LNCAP (cell line): ENCODE results near the gene ANKH.

Experiments used
- TF ChIP-seq, protein P1 (sequence below): fragments of 450-650 bp; IDR thresholded peaks from 2 replicates; pipeline ENCODE4 v1.5.1; 2017; ENCODE audit warnings: mild to moderate bottlenecking

The ANKH gene

DNA sequence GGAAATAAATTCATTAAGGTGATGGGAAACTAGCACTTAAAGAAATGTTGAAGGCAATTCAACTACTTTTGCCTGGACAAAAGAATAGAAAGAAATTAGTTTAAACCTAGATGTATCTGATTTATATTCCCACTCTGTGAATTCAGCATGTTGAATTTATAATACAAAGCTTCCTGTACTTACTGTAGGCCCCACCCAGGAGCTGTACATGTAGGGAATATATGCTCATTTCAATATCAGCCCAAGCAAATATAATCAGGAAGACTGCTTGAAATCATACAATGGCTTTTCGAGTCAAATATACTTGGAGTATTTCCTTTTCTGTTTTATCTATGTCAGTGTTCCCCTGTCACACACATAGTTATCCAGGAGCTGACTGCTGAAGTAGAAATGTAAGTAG is 105.0 kb downstream of the ANKH start:
- TF ChIP-seq, protein P1, sequence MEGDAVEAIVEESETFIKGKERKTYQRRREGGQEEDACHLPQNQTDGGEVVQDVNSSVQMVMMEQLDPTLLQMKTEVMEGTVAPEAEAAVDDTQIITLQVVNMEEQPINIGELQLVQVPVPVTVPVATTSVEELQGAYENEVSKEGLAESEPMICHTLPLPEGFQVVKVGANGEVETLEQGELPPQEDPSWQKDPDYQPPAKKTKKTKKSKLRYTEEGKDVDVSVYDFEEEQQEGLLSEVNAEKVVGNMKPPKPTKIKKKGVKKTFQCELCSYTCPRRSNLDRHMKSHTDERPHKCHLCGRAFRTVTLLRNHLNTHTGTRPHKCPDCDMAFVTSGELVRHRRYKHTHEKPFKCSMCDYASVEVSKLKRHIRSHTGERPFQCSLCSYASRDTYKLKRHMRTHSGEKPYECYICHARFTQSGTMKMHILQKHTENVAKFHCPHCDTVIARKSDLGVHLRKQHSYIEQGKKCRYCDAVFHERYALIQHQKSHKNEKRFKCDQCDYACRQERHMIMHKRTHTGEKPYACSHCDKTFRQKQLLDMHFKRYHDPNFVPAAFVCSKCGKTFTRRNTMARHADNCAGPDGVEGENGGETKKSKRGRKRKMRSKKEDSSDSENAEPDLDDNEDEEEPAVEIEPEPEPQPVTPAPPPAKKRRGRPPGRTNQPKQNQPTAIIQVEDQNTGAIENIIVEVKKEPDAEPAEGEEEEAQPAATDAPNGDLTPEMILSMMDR = no peak

GRCh38 chr5:14765587-14765986 is 106.0 kb downstream of the ANKH start:
- TF ChIP-seq, protein P1 = no peak

DNA sequence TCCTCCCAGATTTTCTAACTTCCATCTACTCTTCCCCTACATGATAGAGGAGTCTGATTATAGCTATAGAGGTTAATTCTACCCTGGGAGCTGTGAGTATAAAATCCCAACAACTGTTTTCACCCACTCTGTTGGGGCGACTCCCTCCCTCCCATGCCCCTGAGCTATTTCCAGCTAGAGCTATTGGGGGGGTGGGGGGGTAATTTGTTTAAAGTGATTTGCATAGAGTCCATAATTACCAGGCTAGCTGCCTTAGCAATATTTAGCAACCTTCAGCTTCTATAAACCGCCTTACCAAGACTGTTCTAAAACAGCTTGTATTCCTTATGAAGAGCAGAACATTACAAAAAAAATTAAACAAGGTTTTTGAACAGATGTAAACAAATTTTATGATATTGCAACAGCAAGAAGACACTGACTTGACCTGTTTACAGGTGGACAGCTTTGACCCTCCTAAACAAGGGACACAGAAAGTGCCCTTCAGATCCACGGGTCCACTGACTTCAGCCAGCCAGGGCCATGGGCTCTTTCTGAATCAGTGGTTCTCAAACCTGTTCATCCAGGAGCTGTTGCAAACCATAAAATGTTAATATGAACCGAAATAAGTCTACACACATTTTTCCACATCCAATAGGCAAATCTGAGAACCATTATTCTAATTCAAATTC is 108.9 kb downstream of the ANKH start:
- TF ChIP-seq, protein P1 = no peak

DNA sequence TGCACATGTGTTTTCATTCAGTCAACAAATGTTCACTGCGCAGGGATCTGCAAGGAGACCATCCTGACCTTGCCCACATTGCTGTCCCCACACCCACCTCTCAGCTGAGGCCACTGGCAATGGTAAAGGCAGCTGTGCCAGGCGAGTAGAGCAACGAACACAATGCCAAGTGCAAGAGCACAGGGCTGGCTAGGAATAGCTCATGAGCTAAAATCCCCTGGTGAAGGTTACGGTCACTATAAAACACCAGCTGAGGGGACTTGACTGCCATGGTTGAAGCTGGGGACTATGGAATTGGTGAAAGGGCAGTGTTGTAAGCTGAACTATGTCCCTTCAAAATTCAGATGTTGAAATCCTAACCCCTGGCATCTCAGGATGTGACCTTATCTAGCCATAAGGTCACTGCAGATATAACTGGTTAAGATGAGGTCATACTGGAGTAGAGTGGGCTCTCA is 111.0 kb downstream of the ANKH start:
- TF ChIP-seq, protein P1 = no peak

- TF ChIP-seq, protein P1 = no peak
Measured at GRCh38 chr5:14759744-14760547, 111.6 kb downstream of the ANKH start.

GRCh38 chr5:14757850-14758249 is 113.7 kb downstream of the ANKH start:
- TF ChIP-seq, protein P1 = no peak

DNA sequence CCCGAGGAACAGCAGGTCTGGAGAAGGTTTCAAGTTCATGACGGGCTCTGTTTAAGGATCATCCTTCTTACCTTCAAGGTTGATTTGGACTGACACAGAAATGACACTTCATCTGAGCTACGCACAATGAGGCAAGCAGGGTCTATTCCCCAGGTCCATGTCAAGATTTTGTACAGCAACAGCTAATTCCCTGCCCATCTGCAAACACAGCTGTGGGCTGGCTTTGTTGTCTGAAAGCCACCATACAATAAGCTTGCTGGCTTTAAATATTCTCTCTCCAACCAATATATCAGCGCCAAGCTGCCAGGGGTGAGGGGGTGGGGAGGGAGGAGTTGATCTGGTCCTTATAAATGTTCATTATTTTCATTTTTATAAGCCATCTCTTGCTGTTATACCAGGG is 115.1 kb downstream of the ANKH start:
- TF ChIP-seq, protein P1 = no peak
